IPS-NIHi7 (cell line): ENCODE measurements around the gene NUBP2.

Experiments
- DNase-seq: peaks from one replicate; pipeline ENCODE4 v3.0.0; 2012; ENCODE audit warnings: mixed read lengths; ENCODE audit errors: extremely low spot score

NUBP2 gene

DNA sequence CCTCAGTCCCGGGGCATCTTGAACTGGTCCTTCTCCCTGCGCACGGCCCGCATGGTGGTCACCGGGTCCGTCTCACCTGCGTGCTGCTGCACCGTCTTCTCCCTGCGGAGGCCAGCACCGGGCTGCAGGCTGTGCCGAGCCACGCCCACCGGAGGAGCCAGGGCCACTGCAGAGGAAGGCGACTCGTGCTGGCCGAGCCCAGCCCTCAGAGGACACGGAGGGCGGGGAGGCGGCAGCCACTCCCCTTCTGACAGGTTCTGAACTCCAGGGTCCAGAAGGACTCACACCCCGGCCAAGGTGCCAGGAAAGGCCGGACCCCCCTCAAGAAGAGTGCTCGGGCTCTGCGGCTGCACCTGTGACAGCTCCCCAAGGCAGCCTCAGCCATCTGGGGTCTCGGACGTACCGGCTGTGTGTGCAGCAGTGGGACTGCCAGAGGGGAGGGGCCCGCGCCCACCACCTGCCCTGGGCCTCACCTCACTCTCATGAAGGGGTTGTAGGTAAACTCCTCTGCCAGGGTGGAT lies 26.6 kb downstream of the NUBP2 start:
- DNase-seq, result peak; percentile 70

DNA sequence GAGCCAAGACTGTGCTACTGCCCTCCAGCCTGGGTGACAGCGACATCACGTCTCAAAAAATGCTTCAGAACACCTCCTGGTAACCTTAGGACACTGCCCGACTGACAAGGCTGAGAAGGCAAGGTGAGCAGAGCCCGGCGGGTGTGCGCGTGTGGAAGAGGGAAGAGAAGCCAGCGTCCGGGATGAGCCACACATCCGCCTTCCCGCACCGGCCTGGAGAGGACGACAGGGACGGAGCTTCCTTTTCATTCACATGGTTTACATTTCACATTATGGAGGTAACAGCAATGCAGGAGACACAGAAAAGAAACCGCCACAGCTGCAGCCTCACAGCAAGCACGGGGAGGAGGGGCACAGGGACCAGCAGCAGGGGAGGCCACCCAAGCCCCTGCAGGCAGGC lies 27.3 kb downstream of the NUBP2 start:
- DNase-seq, result no peak

DNA sequence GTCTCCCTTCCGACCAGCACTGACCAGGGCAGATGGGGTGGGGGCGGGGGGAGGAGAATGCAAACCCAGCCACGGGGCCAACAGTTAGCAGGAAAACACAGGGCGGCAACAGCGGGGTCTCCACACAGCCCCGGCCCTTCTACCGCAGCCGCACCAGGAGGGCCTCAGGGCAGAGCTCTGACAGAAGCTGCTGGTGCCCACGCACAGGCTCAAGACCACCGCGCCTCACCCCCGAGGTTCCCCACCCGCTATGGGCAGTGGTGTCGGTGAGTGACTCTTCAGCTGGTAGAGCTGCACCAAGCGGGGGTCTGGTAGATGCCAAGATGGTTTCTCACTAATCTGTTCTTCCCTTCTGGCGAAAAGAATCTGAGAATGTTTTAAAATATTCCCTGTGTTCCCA lies 27.8 kb downstream of the NUBP2 start:
- no peak for DNase-seq

DNA sequence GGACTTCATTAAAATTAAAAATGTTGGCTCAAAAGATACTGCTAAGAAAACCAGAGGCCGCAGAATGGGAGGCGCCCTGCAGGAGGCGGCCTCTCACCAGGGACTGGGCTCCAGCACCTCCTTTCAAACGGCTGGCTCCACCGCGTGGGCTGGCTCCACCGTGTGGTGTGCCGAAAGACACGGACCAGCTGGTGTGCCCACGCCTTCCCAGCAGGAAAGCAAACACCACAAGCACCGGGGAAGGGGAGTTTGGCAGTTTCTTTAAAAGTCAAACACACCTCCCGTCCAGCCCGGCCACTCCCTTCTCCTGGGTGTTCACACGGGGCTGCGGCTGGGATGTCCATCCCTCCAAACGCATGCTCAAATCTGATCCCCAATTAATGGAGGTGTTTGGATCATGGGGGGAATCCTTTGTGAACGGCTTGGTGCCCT lies 30.0 kb downstream of the NUBP2 start:
- DNase-seq, result peak; percentile 81

DNA sequence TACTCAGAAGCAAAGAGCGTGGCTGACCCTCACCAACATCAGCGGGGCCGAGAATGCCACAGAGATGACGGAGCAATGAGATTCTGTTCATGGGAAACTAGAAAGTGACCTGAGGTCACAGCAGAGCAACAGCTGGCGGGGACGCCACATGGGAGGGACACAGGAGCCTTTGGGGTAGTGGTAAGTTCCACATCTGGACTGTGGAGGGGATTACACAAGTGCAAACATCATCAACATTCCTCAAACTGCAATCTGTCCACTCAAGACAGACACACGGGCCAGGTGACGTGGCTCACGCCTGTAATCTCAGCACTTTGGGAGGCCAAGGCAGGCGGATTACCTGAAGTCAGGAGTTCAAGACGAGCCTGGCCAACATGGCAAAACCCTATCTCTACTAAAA lies 32.7 kb downstream of the NUBP2 start:
- DNase-seq, result no peak

DNA sequence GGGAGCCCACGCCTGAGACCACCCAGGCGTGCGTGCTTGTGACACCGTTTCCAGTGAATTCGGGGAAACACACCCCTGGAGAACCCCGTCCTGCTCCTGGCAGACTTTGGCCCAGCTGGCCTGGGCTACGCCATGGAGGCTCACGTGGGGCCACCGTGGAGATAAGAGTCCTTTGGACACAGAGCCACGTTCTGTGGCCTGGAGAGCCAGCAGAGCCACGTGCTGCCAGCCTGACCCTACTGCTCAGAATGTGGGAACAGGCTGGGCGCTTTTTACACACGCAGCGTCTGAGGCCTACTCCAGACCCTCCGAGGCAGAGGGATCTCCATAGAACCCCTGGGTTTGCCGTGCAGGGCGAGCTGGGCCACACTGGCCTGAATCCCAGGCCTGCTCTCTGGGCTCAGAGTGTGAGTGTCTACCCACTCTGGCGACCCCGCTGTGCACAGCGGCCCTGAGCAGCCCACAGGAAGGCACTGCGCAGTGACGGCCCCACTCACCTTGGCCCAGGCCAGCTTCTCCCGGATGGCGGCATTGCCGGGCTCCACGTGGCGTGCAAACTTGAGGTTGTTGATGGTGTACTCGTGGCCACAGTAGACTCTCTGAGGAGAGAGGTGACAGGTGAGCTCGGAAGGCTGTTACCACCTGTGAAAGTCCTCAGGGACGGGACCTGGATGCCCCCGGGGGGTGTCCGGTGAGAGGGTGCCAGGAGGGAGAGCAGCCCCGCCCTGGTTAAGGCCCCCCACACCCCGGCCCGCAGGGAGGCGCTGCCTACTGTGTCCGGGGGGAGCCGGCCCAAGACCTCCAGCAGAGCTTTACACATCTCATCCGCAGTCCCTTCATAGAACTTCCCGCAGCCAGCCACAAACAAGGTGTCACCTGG lies 33.9 kb downstream of the NUBP2 start:
- no peak for DNase-seq

DNA sequence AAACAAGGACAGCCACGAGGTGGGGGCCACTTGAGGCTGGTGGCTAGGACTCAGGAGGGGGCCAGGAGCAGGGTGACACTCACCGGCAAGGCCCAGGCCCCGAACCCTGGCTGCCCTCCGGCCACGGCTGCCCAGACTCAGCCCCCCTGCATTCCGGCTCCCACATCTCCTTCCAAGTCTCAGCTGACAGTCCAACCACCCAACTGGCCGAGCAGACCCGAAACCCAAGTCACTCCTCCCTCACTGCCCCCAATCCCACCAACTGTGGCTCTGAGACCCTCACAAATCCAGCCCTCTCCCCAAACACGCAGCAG lies 34.5 kb downstream of the NUBP2 start:
- no peak for DNase-seq

DNA sequence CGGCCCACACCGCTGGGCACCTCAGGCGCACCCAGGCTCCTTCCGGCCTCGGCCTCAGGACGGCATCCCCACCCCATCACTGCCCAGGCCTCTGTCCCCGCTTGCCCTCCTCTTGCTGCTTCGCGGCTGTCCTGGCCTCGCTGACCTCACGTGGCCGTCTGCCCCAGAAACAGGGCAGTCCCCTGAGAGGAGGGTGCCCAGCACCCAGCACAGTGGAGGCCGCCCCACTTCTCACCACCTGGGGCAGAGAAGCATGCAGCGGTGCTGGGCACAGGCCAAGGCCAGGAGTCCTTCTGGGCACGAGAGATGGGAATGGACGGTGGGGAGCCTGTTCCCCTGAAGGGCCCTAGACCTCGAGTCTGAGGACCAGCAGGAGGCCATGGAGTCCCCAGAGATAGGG lies 35.0 kb downstream of the NUBP2 start:
- DNase-seq, result no peak

DNA sequence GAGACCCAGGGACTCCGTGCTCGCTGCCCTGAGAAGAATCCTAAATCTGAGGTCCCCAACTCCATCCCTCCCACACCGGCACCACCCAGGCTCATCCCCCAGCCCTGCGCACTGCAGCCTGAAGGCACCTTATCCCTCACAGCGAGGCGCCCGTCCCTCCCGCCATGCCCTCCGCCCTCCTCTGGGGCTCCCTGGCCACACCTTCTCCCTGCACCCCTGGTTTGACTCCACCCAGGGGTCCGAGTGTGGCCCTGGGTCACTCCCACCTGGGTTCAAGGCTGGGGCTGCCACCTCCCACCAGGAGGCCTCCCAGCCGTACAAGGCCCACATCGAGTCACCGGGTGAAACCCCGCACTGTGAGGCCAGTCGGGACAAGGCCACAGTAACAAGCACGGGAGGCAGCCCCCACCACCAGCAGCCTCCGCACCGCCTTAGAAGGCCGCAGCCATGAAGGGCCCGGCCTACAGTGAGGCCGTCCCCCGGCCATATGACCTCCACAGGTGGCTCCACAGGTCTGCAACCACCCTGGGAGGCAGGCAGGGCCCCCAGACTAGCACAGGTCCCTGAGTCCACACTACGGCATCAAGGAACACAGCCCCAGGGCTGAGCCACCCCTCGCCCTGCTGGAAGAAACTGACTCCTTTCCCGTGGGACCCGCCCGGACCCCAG lies 35.6 kb downstream of the NUBP2 start:
- DNase-seq, result no peak

DNA sequence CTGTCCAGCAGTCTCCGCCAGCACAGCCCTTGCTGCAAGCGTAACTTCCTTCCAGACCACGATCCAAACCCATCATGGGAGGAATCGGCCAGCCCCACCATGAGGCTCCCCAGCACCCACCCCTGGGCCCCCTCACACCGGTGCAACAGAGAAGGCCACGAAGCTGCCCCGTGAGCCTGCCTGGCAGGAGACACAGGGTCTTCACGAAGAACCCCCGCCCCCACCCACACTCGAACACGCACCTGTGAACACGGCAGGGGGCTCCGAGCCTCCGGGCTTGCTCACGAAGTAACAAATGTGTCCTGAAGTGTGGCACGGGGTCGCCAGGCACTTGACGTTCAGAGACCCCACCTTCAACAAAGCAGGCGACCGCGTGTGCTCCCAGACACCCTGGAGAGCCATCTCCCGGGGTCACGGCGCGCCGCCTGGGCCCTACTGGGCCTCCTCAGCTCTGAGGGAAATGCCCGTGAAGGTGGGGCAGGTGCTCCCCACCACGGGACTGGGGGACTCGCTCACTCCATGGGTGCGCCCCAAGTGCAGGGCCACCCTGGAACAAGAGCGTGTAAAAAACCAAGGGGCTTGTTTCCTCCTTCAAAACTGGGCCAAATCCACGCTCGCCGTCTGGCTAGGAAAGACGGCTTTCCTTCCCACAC lies 36.2 kb downstream of the NUBP2 start:
- DNase-seq, result no peak

DNA sequence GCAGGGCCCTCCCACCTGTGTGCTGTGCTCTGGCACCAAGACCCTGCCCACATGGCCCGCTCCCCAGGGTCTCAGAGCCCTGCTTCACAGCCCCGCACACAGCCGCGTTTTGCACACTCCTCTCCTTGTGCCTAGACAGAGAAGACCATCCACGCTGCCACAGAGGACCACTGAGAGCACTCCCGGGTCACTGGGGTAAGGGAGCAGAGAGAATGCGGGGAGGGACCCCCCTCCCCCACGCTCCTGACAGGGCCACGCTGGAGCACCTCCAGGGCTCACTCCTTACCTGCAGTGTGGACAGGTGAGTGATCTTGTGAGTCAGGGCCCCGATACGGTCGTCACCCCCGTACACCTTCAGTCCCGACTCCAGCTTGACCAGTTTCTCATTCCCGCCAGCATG lies 36.9 kb downstream of the NUBP2 start:
- no peak for DNase-seq

DNA sequence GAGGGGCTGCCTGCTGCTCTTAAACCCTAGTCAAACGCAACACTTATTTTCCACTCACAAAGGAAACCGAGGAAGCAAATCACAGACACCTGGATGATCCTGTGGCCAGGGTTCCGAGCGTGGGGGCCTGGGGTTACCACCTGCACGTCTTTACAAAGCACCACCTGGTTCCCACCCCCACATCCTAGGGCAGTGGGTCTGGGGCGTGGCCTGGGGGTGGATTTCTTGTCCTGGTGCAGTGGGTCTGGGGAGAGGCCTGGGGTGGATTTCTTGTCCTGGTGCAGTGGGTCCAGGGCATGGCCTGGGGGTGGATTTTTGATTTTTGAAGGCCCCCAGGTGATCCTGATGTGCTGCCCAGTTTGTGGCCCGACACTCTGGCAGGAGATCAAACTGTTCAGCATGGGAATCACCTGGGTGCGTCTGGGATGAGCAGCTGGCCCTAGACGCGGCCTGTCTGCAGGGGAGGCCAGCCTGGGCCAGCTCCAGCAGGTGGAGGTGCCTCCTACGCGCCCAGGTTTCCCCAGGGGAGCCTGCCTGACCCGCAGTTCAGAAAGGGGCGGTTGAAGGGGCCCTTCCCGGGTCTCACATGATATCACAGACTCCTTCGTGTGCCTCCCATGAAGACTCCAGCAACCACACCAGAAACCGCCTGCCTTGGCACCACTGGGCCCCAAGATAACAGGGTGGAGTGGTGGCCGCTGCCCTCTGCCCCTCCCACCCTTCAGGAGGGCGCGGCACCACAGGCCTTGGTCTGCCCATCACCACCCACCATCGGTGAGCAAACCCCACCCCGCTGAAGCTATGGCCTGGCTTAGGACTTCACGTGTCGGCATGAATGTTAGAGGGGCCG lies 37.6 kb downstream of the NUBP2 start:
- DNase-seq, result no peak

DNA sequence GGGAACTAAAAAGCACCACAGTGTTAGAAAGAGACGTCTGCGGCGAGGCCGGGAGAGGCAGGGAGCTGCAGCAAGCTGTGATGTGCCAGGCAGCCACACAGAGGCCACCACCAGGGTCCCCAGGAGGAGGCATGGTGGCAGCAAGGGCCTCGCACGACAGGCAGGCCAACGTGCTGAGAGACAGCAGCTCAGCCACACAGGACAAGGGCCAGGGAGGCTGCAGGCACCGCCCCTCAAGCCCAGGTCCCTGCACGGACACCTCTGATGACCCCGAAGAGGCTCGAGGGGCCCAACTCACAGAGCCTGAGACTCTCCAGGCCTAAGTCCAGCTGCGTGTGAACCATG lies 38.2 kb downstream of the NUBP2 start:
- no peak for DNase-seq

DNA sequence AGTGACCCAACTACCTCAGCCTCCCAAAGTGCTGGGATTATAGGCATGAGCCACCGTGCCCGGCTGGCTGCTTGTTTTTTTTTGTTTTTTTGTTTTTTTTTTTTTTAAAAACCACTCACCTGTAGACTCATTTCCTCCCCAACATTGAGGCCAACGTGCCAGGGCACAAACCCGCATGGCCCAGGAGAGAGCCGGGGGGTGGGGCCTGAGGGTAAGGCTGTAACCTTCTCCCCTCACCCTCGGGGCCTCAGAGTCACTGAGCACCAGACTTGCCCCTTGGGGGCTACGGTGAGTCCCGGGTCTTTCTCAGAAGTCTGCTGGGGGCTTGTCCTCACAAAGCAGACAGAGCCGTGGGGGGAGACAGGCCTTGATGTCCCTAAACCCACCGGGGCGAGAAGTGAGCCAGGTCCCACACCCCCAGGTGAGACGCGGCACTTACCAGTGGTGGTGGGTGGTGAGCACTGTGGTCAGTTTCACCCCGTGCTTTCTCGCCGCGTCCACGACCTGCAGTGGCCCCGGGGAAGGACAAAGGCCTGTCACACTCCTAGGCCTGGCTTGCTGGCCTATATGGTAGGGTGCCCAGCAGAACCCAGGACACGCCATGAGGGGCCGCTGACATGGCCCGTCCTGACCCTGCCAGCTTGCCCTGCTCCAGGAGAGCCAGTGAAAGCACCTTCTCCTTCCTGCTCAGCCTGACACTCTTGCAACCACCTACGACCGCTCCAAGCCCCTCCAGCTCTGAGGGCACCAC lies 39.3 kb downstream of the NUBP2 start:
- no peak for DNase-seq

DNA sequence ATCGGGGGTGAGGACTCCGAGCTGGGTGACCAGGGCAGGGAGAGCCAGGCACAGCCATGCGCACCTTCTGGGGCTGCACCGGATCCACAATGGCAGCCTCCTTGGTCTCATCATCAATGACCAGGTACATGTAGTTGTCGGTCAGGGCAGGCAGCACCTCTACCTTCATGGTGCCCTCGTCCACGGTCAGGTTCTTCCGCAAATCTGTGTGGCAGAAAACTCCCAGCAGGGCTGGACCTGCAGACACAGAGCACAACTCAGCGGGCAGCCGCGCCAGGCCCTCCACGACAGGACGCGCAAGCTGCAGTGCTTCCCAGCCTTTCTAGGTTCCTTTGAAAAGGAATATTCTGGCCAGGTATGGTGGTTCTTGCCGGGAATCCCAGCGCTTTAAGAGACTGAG lies 40.0 kb downstream of the NUBP2 start:
- no peak for DNase-seq

DNA sequence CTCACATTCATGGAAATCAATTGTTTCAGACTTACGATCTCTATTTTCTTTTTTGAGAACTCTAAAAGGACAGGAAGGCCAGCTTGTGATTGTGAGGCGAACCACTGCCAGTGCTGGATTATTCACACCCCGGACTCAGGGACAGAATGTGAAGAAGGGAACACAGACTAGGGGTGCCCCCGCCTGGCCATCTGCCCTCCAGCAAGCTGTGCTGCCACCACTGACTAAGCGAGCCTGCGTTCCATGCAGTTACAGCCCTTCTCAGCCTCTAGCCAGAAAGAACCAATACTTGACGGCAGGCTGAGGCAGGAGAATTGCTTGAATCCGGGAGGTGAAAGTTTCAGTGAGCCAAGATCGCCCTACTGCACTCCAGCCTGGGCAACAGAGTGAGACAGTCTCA lies 41.1 kb downstream of the NUBP2 start:
- peak; percentile 66 for DNase-seq

DNA sequence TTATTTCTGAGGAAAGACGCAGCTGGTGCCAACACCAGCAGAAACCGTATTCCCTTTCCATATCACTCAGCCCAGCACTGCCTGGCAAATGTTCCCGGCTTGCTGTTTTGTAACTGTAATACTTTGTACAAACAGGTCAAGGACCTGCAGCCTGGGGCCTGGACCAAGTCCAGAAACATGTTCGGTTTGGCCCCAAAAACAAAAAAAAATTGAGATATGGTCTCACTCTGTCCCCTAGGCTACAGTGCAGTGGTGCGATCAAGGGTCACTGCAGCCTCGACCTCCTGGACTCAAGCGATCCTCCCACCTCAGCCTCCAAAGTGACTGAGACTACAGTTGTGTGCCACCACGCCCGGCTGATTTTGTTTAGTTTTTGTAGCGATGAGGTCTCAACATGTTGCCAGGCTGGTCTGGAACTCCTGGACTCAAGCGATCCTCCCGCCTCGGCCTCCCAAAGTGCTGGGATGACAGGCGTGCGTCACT lies 42.7 kb downstream of the NUBP2 start:
- DNase-seq, result no peak

DNA sequence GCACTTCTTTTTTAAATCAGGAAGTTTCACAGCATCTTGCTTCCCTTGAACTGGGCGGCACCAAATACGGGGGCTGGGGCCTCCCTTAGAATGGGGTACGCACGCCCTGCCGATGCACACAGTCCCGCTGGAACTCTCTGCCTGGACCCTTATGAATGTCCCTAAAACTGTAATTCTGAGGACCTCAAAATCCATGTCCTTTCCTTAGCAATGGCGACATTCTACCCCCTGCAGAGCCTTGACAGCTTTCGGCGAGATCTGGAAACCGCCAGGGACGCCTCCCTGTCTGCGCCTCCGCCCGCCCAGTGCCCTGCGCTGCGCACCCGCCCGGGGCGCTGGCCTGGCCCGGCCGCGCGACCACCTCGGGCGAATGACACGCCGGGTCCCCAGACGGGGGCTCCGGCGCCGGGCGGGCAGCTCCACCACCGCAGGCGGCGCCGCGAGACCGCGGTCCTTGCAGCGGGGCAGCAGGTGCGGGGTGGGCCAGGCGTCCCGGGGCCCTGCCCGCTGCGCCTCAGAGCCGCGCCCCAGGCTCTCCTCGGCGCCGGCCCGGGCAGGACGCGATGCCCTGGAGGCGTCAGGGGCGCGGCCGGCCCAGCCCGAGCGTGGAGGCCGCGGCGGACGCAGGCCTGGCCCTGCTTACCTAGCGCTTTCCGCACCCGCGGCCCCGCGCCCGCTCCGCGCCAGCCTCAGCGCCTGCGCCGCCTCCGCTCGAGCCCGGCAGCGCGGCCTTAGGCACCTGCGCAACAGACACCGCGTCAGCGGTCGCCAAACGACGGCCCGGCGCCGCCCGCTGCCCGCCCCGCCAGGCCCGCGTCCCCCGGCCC lies 43.3 kb downstream of the NUBP2 start:
- DNase-seq, result peak; percentile 53

DNA sequence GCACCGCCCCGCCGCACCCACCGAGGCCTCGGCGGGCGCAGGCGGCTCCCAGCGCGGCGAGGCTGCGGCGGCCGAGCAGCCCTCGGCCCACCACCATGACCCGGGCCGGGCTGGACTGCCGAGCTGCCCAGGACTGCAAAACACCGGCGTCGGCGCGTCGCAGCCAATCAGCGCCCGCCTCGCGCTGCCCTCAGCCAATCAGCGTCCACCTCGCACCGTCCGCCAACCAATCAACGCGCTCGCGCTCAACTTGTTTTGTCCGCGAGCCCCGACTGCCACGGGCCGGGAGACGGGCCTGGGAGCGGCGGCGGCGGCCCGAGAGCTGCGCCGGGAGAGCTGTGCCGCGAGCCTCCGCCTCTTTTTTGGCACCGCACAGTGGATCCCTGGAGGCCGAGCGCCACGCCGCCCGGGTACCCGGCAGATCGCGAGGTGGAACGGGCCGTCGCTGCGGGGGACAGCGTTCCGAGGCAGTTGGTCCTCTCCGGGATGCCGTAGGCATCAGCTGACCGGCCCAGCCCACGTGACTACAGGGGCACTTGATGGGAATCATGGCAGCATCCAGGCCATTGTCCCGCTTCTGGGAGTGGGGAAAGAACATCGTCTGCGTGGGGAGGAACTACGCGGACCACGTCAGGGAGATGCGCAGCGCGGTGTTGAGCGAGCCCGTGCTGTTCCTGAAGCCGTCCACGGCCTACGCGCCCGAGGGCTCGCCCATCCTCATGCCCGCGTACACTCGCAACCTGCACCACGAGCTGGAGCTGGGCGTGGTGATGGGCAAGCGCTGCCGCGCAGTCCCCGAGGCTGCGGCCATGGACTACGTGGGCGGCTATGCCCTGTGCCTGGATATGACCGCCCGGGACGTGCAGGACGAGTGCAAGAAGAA lies 44.2 kb downstream of the NUBP2 start, which contains the start of the genes FAHD1 and HAGH:
Gene FAHD1, plus strand, starts transcription at position 516 of the 883 bp plus-strand sequence. Its CDS starts 33 bp downstream, at position 549.
Gene HAGH, minus strand, starts transcription at position 135 of the 883 bp plus-strand sequence. Its CDS starts 38 bp downstream, at position 97.
- peak; percentile 100 for DNase-seq
